ENCODE data around the gene TEX19. TPM values are rescaled to one million over a fixed set of nuclear protein-coding genes. Genes with fewer than 3 reads are reported as not detected.

Gene TEX19
- total and polyA plus RNA-seq, 10 of the 15 experiments (the other 5 are each of a cell fraction or from before 2014, with no cell fraction given) = 0.03 to 0.32 (median 0.13) TPM; not detected in 3

GRCh38 chr17:82408288-82408937, 49.4 kb downstream of the TEX19 start:
- WGBS (ENCODE audit: insufficient coverage, insufficient replicate concordance, low lambda C conversion rate, missing lambda C conversion rate) = 95% methylated on average over 15 of the region's 15 CpGs
- no peak for FAIRE-seq
- in situ Hi-C loops (cut with MboI) = loop anchor here (5.0 kb wide), 1 partner anchor 56 kb away; no protein-coding TSS in a partner anchor

More at GRCh38 chr17:82408288-82408937, 49.4 kb downstream of the TEX19 start:
- Histone ChIP-seq H3K27ac (ENCODE audit: control insufficient read depth, insufficient read depth) (no peak overlapping the region), H3K9me3 (replicated peaks; ENCODE audit: control insufficient read depth, insufficient read depth, low read length) (no peaks in the 10 kb centered on the region), H3K4me2 (ENCODE audit: control insufficient read depth, insufficient read depth) (no peak overlapping the region), H3K36me3 (ENCODE audit: control insufficient read depth in 2 of 2, insufficient read depth in 2 of 2, low read length in 1 of 2) (peaks cover 0 to 11% of the 10 kb centered on the region in 2 experiments; a peak in 2 of 4 replicates), H3K4me1 (ENCODE audit: control insufficient read depth, insufficient read depth, low read length) (no peaks in the 10 kb centered on the region), H3K79me2 (ENCODE audit: control insufficient read depth, insufficient read depth, low read length) (no peaks in the 10 kb centered on the region), H4K20me1 (ENCODE audit: control insufficient read depth, insufficient read depth) (no peaks in the 10 kb centered on the region), H3K4me3 (no peak overlapping the region), H3K27me3 (replicated peaks in 1 of 2; ENCODE audit: control insufficient read depth in 2 of 2, insufficient read depth in 2 of 2, low read length in 1 of 2) (no peaks in the 10 kb centered on the region), H3K9ac (ENCODE audit: control insufficient read depth, insufficient read depth, low read length) (no peak overlapping the region), H2AFZ (ENCODE audit: control insufficient read depth, low read depth, low read length) (no peak overlapping the region)
- POLR2A ChIA-PET = no interaction called here
- CTCF ChIA-PET = interaction anchor here (0.7 kb wide), 1 partner anchor 35 kb away, joined by 4 read pairs; no protein-coding TSS in a partner anchor
- BruUV-seq (replicated peaks) = no TSS peak
- intact Hi-C loops (cut with micrococcal nuclease; ENCODE audit: unreplicated experiment) = no loop called here
- RAD21 ChIA-PET (ENCODE audit: unreplicated experiment) = no interaction called here
- TF ChIP-seq IRF3 (IDR thresholded peaks at IDR 0.05) = no peak
- no peak for TF ChIP-seq SUZ12 (IDR thresholded peaks at IDR 0.05; ENCODE audit: unreplicated experiment)
- no peak for TF ChIP-seq HSF1 (IDR thresholded peaks at IDR 0.05; ENCODE audit: low read depth, low read length)
- TF ChIP-seq MEF2A (IDR thresholded peaks at IDR 0.05; ENCODE audit: insufficient read depth, low read depth, low read length) = no peak
- TF ChIP-seq ZBTB33 (IDR thresholded peaks at IDR 0.05) = no peak
- no peak for TF ChIP-seq EED (IDR thresholded peaks at IDR 0.05; ENCODE audit: low read depth)
- TF ChIP-seq ATF2 (IDR thresholded peaks at IDR 0.05; ENCODE audit: low read length) = no peak
- TF ChIP-seq WRNIP1 (IDR thresholded peaks at IDR 0.05; ENCODE audit: borderline replicate concordance, low read depth, low read length) = no peak
- TF ChIP-seq SPI1 (IDR thresholded peaks at IDR 0.05; ENCODE audit: borderline replicate concordance, insufficient read depth, low read depth, low read length) = no peak
- TF ChIP-seq TARDBP (IDR thresholded peaks at IDR 0.05; ENCODE audit: borderline replicate concordance) = no peak
- no peak for TF ChIP-seq USF2 (IDR thresholded peaks at IDR 0.05; ENCODE audit: borderline replicate concordance, low read depth, low read length)
- no peak for TF ChIP-seq RAD21 (IDR thresholded peaks at IDR 0.05; ENCODE audit: insufficient read depth, low read depth, low read length)
- no peak for TF ChIP-seq BCL11A (IDR thresholded peaks at IDR 0.05; ENCODE audit: low read depth, low read length)
- no peak for TF ChIP-seq RELA (IDR thresholded peaks at IDR 0.05; ENCODE audit: borderline replicate concordance, partially characterized antibody)
- no peak for TF ChIP-seq IKZF2 (IDR thresholded peaks at IDR 0.05)
- SMC1A ChIA-PET (ENCODE audit: uncharacterized antibody, unreplicated experiment) = interaction anchor here (1.2 kb wide), 1 partner anchor 59 kb away, joined by 4 read pairs; no protein-coding TSS in a partner anchor
- DNase-seq (ENCODE audit: low read depth, low spot score) (no peak), ATAC-seq (no peak)
